ENCODE measurements around the gene TSPOAP1.

- TF ChIP-seq, protein P1, sequence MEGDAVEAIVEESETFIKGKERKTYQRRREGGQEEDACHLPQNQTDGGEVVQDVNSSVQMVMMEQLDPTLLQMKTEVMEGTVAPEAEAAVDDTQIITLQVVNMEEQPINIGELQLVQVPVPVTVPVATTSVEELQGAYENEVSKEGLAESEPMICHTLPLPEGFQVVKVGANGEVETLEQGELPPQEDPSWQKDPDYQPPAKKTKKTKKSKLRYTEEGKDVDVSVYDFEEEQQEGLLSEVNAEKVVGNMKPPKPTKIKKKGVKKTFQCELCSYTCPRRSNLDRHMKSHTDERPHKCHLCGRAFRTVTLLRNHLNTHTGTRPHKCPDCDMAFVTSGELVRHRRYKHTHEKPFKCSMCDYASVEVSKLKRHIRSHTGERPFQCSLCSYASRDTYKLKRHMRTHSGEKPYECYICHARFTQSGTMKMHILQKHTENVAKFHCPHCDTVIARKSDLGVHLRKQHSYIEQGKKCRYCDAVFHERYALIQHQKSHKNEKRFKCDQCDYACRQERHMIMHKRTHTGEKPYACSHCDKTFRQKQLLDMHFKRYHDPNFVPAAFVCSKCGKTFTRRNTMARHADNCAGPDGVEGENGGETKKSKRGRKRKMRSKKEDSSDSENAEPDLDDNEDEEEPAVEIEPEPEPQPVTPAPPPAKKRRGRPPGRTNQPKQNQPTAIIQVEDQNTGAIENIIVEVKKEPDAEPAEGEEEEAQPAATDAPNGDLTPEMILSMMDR (IDR thresholded peaks at IDR 0.05), result no peak
- no peak for TF ChIP-seq POLR2A (IDR thresholded peaks at IDR 0.05)
Observed at GRCh38 chr17:58267347-58268324, 61.0 kb downstream of the TSPOAP1 start.

Data from uterus (tissue), 2 donors.